Dedifferentiated amniotic fluid mesenchymal stem cell (primary cell): ENCODE results near the gene TICRR.
"Not testable (repeated sequence)": the region's sequence is repeated elsewhere in the genome, so short reads cannot be mapped to it uniquely, and the experiment has no call there.

Experiments used
- DNase-seq: peaks from one replicate; pipeline ENCODE4 v3.0.0-alpha.2; 2016; ENCODE audit errors: extremely low spot score

TICRR gene, protein sequence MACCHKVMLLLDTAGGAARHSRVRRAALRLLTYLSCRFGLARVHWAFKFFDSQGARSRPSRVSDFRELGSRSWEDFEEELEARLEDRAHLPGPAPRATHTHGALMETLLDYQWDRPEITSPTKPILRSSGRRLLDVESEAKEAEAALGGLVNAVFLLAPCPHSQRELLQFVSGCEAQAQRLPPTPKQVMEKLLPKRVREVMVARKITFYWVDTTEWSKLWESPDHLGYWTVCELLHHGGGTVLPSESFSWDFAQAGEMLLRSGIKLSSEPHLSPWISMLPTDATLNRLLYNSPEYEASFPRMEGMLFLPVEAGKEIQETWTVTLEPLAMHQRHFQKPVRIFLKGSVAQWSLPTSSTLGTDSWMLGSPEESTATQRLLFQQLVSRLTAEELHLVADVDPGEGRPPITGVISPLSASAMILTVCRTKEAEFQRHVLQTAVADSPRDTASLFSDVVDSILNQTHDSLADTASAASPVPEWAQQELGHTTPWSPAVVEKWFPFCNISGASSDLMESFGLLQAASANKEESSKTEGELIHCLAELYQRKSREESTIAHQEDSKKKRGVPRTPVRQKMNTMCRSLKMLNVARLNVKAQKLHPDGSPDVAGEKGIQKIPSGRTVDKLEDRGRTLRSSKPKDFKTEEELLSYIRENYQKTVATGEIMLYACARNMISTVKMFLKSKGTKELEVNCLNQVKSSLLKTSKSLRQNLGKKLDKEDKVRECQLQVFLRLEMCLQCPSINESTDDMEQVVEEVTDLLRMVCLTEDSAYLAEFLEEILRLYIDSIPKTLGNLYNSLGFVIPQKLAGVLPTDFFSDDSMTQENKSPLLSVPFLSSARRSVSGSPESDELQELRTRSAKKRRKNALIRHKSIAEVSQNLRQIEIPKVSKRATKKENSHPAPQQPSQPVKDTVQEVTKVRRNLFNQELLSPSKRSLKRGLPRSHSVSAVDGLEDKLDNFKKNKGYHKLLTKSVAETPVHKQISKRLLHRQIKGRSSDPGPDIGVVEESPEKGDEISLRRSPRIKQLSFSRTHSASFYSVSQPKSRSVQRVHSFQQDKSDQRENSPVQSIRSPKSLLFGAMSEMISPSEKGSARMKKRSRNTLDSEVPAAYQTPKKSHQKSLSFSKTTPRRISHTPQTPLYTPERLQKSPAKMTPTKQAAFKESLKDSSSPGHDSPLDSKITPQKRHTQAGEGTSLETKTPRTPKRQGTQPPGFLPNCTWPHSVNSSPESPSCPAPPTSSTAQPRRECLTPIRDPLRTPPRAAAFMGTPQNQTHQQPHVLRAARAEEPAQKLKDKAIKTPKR (N-terminal part only)

GRCh38 chr15:89575146-89575655, at the start of gene TICRR:
TICRR (plus strand) TSS chr15:89575469; CDS start chr15:89575587, 118 bp downstream.
- peak; percentile 100 for DNase-seq

DNA sequence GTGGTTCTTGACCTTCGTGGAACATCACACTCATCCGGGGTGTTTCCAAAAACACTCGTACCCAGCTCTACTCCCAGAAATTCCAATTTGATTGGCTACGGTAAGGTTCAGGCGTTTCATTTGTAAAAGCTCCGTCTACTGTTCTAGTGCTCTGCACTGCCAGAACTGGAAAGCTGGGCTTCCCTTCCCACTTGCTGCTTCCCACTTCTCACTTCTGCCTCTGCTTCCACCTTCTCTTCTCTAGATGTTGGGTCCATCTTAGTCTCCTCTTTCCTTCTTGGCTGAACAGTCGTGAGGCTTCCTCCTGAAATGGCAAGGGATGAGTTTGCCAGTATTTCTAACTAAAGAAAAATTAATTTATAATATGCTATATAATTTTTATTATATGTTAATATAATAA, 49.1 kb upstream of the TICRR start:
- DNase-seq, result no peak

GRCh38 chr15:89526601-89527441, 48.4 kb upstream of the TICRR start:
- DNase-seq, result no peak

- no peak for DNase-seq
Observed at GRCh38 chr15:89528757-89529352, 46.4 kb upstream of the TICRR start.

DNA sequence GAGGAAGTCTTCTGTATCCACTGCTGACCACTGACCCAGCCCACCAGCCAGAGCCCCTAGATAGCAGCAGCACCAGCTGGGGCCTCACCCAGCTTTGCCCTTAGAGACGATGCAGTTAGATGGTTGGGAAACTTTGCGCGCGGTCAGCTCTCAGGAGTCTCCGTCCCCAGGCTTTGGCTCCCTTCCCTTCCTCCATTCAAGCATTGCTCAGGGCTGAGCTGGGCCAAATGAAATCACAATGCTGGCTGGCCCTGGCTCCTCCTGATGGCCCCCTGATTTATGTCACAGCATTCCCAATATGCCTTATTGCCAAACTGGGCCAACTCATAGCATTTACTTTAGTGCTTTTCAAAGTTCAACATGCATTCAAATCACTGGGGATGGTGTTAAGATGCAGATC, 44.3 kb upstream of the TICRR start:
- no peak for DNase-seq

DNA sequence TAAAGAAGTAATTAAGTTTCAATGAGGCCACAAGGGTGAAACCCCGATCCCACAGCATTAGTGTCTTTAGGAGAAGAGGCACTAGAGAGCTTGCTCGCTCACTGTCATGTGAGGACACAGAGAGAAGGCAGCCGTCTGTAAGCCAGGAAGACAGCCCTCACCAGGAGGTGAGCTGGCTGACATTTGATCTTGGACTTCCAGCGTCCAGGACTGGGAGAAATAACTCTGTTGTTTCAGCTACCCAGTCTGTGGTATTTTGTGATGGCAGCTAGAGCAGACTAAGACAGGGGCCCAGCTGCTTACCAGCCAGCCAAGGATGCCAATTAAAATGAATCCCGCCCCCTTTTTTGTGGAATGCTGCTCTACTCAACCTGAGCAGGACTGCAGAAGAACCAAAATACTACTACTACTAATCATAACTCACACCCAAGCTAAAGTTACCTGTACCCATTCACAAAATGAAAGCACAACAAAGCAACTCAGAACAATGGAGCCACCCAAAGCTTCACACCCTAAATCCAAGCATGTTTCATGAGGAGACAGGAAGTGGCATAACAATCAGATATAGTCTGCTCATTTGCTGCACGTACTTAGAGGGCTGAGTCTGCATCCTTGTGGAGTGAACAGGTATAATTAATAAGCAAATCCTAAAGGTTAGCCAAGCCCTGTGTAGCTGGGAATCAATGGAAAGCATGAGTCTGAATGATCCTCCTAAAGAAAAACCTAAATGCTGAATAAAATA, 43.3 kb upstream of the TICRR start:
- no peak for DNase-seq

DNA sequence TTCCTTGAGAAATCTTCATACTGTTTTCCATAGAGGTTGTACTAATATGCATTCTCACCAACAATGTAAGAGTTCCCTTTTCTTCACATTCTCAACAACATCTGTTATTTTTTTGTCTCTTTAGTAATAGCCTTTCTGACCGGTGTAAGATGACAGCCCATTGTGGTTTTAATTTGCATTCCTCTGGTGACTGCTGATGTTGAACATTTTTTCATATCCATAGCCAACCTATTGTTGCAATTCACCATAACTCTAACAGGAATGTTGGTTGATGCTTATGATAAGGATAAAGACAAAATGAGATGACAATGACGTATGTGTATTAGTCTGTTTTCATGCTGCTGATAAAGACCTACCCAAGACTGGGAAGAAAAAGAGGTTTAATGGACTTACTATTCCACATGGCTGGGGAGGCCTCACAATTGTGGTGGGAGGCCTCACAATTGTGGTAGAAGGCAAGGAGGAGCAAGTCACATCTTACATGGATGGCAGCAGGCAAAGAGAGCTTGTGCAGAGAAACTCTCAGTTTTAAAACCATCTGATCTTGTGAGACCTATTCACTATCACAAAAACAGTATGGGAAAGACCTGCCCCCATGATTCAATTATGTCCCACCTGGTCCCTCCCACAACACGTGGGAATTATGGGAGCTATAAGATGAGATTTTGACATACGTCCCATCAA, 41.3 kb upstream of the TICRR start:
- DNase-seq, result no peak

- no peak for DNase-seq
Observed at GRCh38 chr15:89539027-89539426, 36.2 kb upstream of the TICRR start.

DNA sequence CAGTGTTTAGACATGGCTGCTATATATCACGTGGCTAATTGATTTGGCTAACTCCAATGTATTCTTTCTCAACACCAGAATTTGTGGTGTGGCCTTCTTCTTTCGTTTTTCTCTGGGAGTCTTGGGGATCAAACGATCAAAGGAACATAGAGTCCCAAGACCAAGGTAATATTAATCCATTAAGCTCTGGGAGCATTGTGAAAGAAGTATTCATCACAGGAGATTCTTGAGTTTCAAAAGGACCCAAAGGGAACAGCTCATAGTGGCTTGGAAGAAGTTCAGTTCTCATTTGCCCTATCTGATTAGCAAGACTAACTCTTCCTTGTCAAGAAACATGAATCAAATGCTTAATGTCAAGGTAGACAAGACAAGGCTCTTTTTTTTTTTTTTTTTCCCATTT, 32.9 kb upstream of the TICRR start:
- no peak for DNase-seq

DNA sequence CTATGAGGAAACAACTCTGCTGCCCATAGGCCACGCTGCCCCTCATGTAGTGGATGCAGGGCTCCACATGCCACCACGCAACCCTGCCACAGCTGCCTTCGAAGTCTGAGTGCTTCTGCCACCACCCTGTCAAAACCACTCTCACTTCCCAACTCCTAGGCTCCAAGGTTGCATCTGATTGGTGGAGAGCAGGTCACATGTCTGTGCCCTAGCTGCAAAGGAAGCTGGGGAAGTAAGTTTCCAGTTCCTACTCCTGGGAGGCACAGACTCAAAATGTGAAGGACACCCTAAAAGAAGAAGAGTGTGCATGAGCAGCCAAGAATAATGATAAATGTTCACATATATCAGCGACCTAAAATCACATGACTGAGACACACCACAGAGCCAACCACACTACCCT, 31.9 kb upstream of the TICRR start:
- DNase-seq, result no peak

DNA sequence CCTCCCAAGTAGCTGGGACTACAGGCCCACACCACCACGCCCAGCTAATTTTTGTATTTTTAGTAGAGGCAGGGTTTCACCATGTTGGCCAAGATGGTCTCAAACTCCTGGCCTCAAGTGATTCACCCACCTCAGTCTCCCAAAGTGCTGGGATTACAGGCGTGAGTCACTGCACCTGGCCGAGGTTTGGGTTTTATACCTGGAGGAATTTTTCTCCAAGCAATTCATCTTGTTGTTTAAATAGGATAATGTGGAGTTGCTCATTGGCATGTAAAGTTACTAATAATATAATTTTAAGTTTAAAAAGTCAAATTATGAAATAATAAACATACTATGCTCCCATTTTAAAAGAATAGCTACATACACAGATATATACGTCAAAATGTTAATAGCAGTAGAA, 26.1 kb upstream of the TICRR start:
- not testable (repeated sequence) for DNase-seq

- no peak for DNase-seq
Observed at GRCh38 chr15:89550427-89550826, 24.8 kb upstream of the TICRR start.

GRCh38 chr15:89551550-89551949, 23.7 kb upstream of the TICRR start:
- no peak for DNase-seq

DNA sequence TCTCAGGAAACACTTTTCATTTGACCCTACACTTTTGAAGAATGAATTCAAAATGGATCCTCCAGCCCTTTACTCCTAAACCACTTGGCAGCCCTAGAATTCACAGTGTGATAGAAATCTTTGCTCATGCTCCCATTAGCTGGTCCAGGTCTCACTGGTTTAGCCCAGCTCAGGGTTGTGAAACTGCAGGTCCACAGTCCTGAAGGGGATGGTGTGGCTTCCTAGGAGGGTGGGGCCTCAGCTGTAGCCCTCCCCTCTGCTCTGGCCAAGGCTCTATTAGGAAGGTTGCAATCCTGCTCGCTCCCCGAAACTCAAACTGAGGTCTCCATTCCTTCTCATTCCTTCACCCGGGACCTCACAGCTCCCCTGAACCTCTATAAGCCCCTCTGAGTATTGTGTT, 21.6 kb upstream of the TICRR start:
- DNase-seq, result no peak

- DNase-seq, result no peak
Observed at GRCh38 chr15:89554247-89554646, 21.0 kb upstream of the TICRR start.

DNA sequence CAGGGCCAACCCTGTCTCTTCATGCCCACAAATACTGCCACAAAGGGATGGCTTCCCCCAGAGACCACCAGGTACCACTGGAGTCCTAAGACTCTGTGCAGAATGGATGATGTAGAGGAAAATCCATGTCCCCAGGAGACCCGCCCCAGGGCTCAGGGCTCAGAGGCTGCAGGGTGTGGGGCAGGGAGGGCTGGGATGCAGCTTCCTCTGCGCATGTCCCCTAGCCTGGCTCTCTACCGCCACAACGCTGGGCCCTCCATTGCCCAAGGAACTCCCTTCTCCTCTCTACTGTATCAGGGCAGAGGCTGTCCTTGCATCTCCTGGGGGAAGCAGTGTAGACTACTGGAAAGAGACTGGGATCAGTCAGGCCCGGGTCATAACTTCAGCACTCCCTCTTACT, 19.5 kb upstream of the TICRR start:
- DNase-seq, result no peak

GRCh38 chr15:89556413-89557262, 18.6 kb upstream of the TICRR start:
- DNase-seq, result peak; percentile 86

GRCh38 chr15:89559769-89560264, 15.5 kb upstream of the TICRR start:
- DNase-seq, result no peak
